IPS-NIHi7 (cell line): ENCODE results near the gene KCND1.
A peak's percentile ranks its signal among the peaks of the same experiment; 100 is the strongest.

Experiments used
- DNase-seq: peaks from one replicate; pipeline ENCODE4 v3.0.0; 2012; ENCODE audit warnings: mixed read lengths; ENCODE audit errors: extremely low spot score

The KCND1 gene

GRCh38 chrX:48974574-48974973 is 2.9 kb upstream of the KCND1 start:
- DNase-seq: no peak

- DNase-seq: no peak
Measured at GRCh38 chrX:48974033-48974432, 2.4 kb upstream of the KCND1 start.

GRCh38 chrX:48972220-48973164 is 848 bp upstream of the KCND1 start:
- peak; percentile 67 for DNase-seq

- DNase-seq: no peak
Measured at GRCh38 chrX:48969471-48969870, 2.2 kb downstream of the KCND1 start.

- DNase-seq: no peak
Measured at GRCh38 chrX:48968377-48968776, 3.3 kb downstream of the KCND1 start.

GRCh38 chrX:48966796-48967579 is 4.7 kb downstream of the KCND1 start:
- no peak for DNase-seq

- DNase-seq: no peak
Measured at GRCh38 chrX:48965959-48966358, 5.7 kb downstream of the KCND1 start.

GRCh38 chrX:48961585-48962091 is 10.0 kb downstream of the KCND1 start:
- DNase-seq: no peak

GRCh38 chrX:48960291-48960690 is 11.4 kb downstream of the KCND1 start:
- DNase-seq: no peak

- no peak for DNase-seq
Measured at GRCh38 chrX:48958635-48959094, 13.0 kb downstream of the KCND1 start.

GRCh38 chrX:48957827-48958634 is 13.6 kb downstream of the KCND1 start:
- peak; percentile 92 for DNase-seq

GRCh38 chrX:48957477-48957826 is 14.2 kb downstream of the KCND1 start, which contains the start of gene OTUD5:
Gene OTUD5 (minus strand): TSS chrX:48957607. CDS start chrX:48957570, 37 bp downstream.
- DNase-seq: peak; percentile 63

GRCh38 chrX:48956728-48957414 is 14.8 kb downstream of the KCND1 start:
- DNase-seq: no peak

- DNase-seq: no peak
Measured at GRCh38 chrX:48948589-48948988, 23.1 kb downstream of the KCND1 start.

GRCh38 chrX:48945517-48946348 is 25.9 kb downstream of the KCND1 start:
- peak; percentile 65 for DNase-seq

- no peak for DNase-seq
Measured at GRCh38 chrX:48942895-48943294, 28.7 kb downstream of the KCND1 start.

- no peak for DNase-seq
Measured at GRCh38 chrX:48940404-48940955, 31.2 kb downstream of the KCND1 start.

- no peak for DNase-seq
Measured at GRCh38 chrX:48939524-48940228, 32.0 kb downstream of the KCND1 start.
